Endothelial cell of umbilical vein (primary cell): ENCODE measurements around the gene CAAP1. TPM values are rescaled to one million over a fixed set of nuclear protein-coding genes. Genes with fewer than 3 reads are reported as not detected.

Source experiments
- BruUV-seq: library from RNA; stranded (reverse); fragments of 400-500 nt; replicated peaks from 2 replicates; lab custom pipeline; 2021; lab: Mats Ljungman, UMichigan
- CTCF ChIA-PET: fragments of 300-600, 350-600 bp; sonication (Branson Sonifier 250); formaldehyde crosslinking; loops from one replicate; lab custom pipeline; 2021; ENCODE audit warnings: antibody characterized with exemption, inconsistent platforms; lab: Charles Lee
- POLR2A ChIA-PET: fragments of 300-600, 350-600 bp; sonication (Branson Sonifier 250); formaldehyde crosslinking; loops from one replicate; lab custom pipeline; 2021; ENCODE audit warnings: antibody characterized with exemption, inconsistent platforms; lab: Charles Lee
- DNase-seq: peaks from one replicate; pipeline ENCODE4 v3.0.0-alpha.2; 2011; ENCODE audit warnings: low read depth, low spot score
- FAIRE-seq: peaks from 2 replicates; lab custom pipeline; 2011; peaks lifted over from hg19 to GRCh38; lab: Jason Lieb, UNC
- H2AFZ ChIP-seq: 2 replicates; pipeline ENCODE4 v1.6.0; 2012; ENCODE audit warnings: low read depth, low read length, control low read depth, inconsistent platforms
- H3K27ac ChIP-seq: 2 replicates; pipeline ENCODE4 v1.5.1; 2011; ENCODE audit warnings: low read depth, mild to moderate bottlenecking, control low read depth, low read length, moderate library complexity; ENCODE audit not compliant: insufficient read depth
- H3K27me3 ChIP-seq, 2 experiments: 2 replicates each; pipeline versions ENCODE4 v1.6.0 to v1.6.1; 2011; ENCODE audit warnings: low read length in 2 of 2, mixed read lengths in 1 of 2; ENCODE audit not compliant: control insufficient read depth in 2 of 2, insufficient read depth in 2 of 2
- H3K36me3 ChIP-seq, 2 experiments: 2 replicates in 1 of 2; 3 replicates in 1 of 2; pipeline ENCODE4 v1.5.1; 2011; ENCODE audit warnings: low read length in 2 of 2, mild to moderate bottlenecking in 1 of 2, moderate library complexity in 1 of 2; ENCODE audit not compliant: control insufficient read depth in 2 of 2, insufficient read depth in 2 of 2; ENCODE audit errors: extremely low read depth in 1 of 2
- H3K4me1 ChIP-seq: 3 replicates; pipeline ENCODE4 v1.5.1; 2011; ENCODE audit warnings: mild to moderate bottlenecking, low read length; ENCODE audit not compliant: control insufficient read depth, insufficient read depth; ENCODE audit errors: extremely low read depth
- H3K4me2 ChIP-seq: 2 replicates; pipeline ENCODE4 v1.6.1; 2011; ENCODE audit warnings: low read length, control low read depth, mixed read lengths; ENCODE audit not compliant: insufficient read depth
- H3K4me3 ChIP-seq, 3 experiments: fragments of 200-600 bp in 1 of 3; sonication (generic), shearing (Covaris generic) in 1 of 3; replicated peaks in 1 of 3; 2 replicates each; pipeline ENCODE4 v1.5.1; 2011 to 2016; ENCODE audit warnings: control low read depth in 3 of 3, low read length in 3 of 3, mild to moderate bottlenecking in 2 of 3, inconsistent platforms in 1 of 3, low read depth in 1 of 3, moderate library complexity in 1 of 3; ENCODE audit not compliant: insufficient read depth in 1 of 3
- H3K79me2 ChIP-seq: 2 replicates; pipeline ENCODE4 v1.6.0; 2012; ENCODE audit warnings: low read length, inconsistent platforms; ENCODE audit not compliant: control insufficient read depth, insufficient read depth
- H3K9ac ChIP-seq: replicated peaks from 2 replicates; pipeline ENCODE3; 2011; ENCODE audit warnings: low read length, control low read depth; ENCODE audit not compliant: insufficient read depth; ENCODE audit errors: extremely low read depth
- H3K9me1 ChIP-seq: replicated peaks from 3 replicates; pipeline ENCODE4 v1.6.0; 2011; ENCODE audit warnings: mild to moderate bottlenecking, low read length; ENCODE audit not compliant: control insufficient read depth, insufficient read depth; ENCODE audit errors: extremely low read depth
- H3K9me3 ChIP-seq: replicated peaks from 2 replicates; pipeline ENCODE4 v1.5.1; 2012; ENCODE audit warnings: low read length, inconsistent platforms; ENCODE audit not compliant: control insufficient read depth, insufficient read depth
- H4K20me1 ChIP-seq: replicated peaks from 2 replicates; pipeline ENCODE3; 2011; ENCODE audit warnings: mild to moderate bottlenecking, low read length; ENCODE audit not compliant: control insufficient read depth, insufficient read depth; ENCODE audit errors: extremely low read depth
- CTCF ChIP-seq, 2 donors: IDR thresholded peaks; 1 replicate in 1 of 2; 2 replicates in 1 of 2; pipeline ENCODE4 v1.5.1; 2011; ENCODE audit warnings: low read length in 2 of 2, mild to moderate bottlenecking in 2 of 2, moderate library complexity in 2 of 2, control low read depth in 1 of 2, inconsistent platforms in 1 of 2, low read depth in 1 of 2; ENCODE audit not compliant: insufficient read depth in 1 of 2; ENCODE audit errors: extremely low read depth in 1 of 2
- EZH2 ChIP-seq: IDR thresholded peaks from 2 replicates; pipeline ENCODE4 v1.6.1; 2012; ENCODE audit warnings: borderline replicate concordance, low read depth, mild to moderate bottlenecking, moderate library complexity, low read length, inconsistent platforms; ENCODE audit not compliant: severe bottlenecking
- FOS ChIP-seq: IDR thresholded peaks from 2 replicates; pipeline ENCODE4 v1.6.1; 2011; ENCODE audit warnings: mild to moderate bottlenecking, low read length, moderate library complexity, borderline replicate concordance; ENCODE audit not compliant: insufficient read depth
- GATA2 ChIP-seq: IDR thresholded peaks from 2 replicates; pipeline ENCODE4 v1.7.0; 2011; ENCODE audit warnings: low read depth, mild to moderate bottlenecking, moderate library complexity, mixed read lengths, low read length; ENCODE audit not compliant: insufficient read length, insufficient read depth
- JUN ChIP-seq: IDR thresholded peaks from 2 replicates; pipeline ENCODE4 v1.6.1; 2011; ENCODE audit warnings: borderline replicate concordance, low read depth; ENCODE audit not compliant: insufficient read length, insufficient read depth
- MAX ChIP-seq: IDR thresholded peaks from 2 replicates; pipeline ENCODE4 v1.6.1; 2011; ENCODE audit not compliant: insufficient read depth, insufficient read length
- MYC ChIP-seq: IDR thresholded peaks from one replicate; pipeline ENCODE4 v1.6.1; 2011; ENCODE audit warnings: mild to moderate bottlenecking, low read depth, low read length
- POLR2A ChIP-seq: IDR thresholded peaks from 2 replicates; pipeline ENCODE4 v1.6.1; 2012; ENCODE audit warnings: low read depth, mild to moderate bottlenecking, control low read depth, low read length
- POLR2AphosphoS5 ChIP-seq: IDR thresholded peaks from 2 replicates; pipeline ENCODE4 v1.6.1; 2012; ENCODE audit warnings: low read depth, mild to moderate bottlenecking, control low read depth, low read length, moderate library complexity; ENCODE audit not compliant: insufficient read depth
- dilution Hi-C: fragments of 300-500 bp; cut with MboI; formaldehyde crosslinking; loops from one replicate; pipeline ENCODE4 v1.15.0; 2019; ENCODE audit warnings: low sequenced_read_pairs; ENCODE audit not compliant: extremely low pct_ligation_motif_present
- intact Hi-C: fragments of 100-400 bp; cut with micrococcal nuclease; formaldehyde crosslinking; loops from one replicate; pipeline ENCODE4 v1.10.0; 2022
- polyA plus RNA-seq, 4 experiments: library from polyadenylated mRNA; depleted of rRNA in 3 of 4; stranded (reverse) in 3 of 4; unstranded in 1 of 4; fragments of >200 nt; gene quantifications; 2 replicates each; pipeline versions ENCODE4 v1.2.1 to v1.2.3, GENCODE V29; 2011 to 2012; ENCODE audit warnings: missing spikeins in 1 of 4
- total RNA-seq: library from RNA; stranded (reverse); gene quantifications from 2 replicates; pipeline ENCODE4 v1.2.3, GENCODE V29; 2021

The CAAP1 gene
- total and polyA plus RNA-seq, 2 donors (not counting 3 experiments of a cell fraction or from before 2014, with no cell fraction given): 5.3 to 16.1 TPM

GRCh38 chr9:26811106-26811505, 81.5 kb downstream of the CAAP1 start:
- CTCF ChIA-PET: no interaction called here
- intact Hi-C loops: no loop called here
- no peaks in the 10 kb centered on the region for H3K4me1 ChIP-seq

GRCh38 chr9:26809795-26810194, 82.8 kb downstream of the CAAP1 start:
- Histone ChIP-seq H3K4me2 (no peak overlapping the region), H3K27me3 (no peaks in the 10 kb centered on the region), H3K9me3 (no peaks in the 10 kb centered on the region), H3K9me1 (no peaks in the 10 kb centered on the region), H4K20me1 (no peaks in the 10 kb centered on the region), H2AFZ (no peak overlapping the region), H3K79me2 (no peaks in the 10 kb centered on the region), H3K27ac (no peak overlapping the region), H3K4me1 (no peaks in the 10 kb centered on the region), H3K4me3 (no peak overlapping the region), H3K36me3 (no peaks in the 10 kb centered on the region), H3K9ac (no peak overlapping the region)
- no peak for DNase-seq
- POLR2A ChIA-PET: no interaction called here
- intact Hi-C loops: no loop called here
- no peak for FAIRE-seq
- dilution Hi-C loops: no loop called here
- CTCF ChIA-PET: no interaction called here
- no TSS peak for BruUV-seq
- TF ChIP-seq GATA2 (no peak), MYC (no peak), MAX (no peak), CTCF (IDR thresholded peaks at IDR 0.05; ENCODE audit: extremely low read depth in 1 of 2, insufficient read depth in 1 of 2, low read depth in 1 of 2, low read length in 2 of 2) (no peak), POLR2AphosphoS5 (no peak), JUN (no peak), FOS (no peak), EZH2 (no peak), POLR2A (no peak)

More at GRCh38 chr9:26811106-26811505, 81.5 kb downstream of the CAAP1 start:
- POLR2A ChIA-PET: no interaction called here
- DNase-seq: no peak
- no peaks in the 10 kb centered on the region for H3K79me2 ChIP-seq
- no TSS peak for BruUV-seq
- H4K20me1 ChIP-seq: no peaks in the 10 kb centered on the region
- H3K27me3 ChIP-seq: no peaks in the 10 kb centered on the region
- no peak overlapping the region for H3K9ac ChIP-seq
- H3K4me3 ChIP-seq: no peak overlapping the region
- no peak overlapping the region for H3K27ac ChIP-seq
- no peaks in the 10 kb centered on the region for H3K9me1 ChIP-seq
- dilution Hi-C loops: no loop called here
- no peak for TF ChIP-seq MAX
- no peak for TF ChIP-seq JUN
- TF ChIP-seq POLR2AphosphoS5: no peak
- no peak for TF ChIP-seq POLR2A
- no peak for FAIRE-seq
- H3K9me3 ChIP-seq: no peaks in the 10 kb centered on the region
- no peaks in the 10 kb centered on the region for H3K36me3 ChIP-seq
- no peak overlapping the region for H3K4me2 ChIP-seq
- H2AFZ ChIP-seq: no peak overlapping the region
